Measurements from ENCODE around the gene MICAL2. TPM values are rescaled to one million over a fixed set of nuclear protein-coding genes. Genes with fewer than 3 reads are reported as not detected.

MICAL2 gene
- total RNA-seq, 2 donors from 2014 or later: 151 to 231 TPM

Small RNAs within 50 kb of the gene (microRNA-seq; reads per million reads assigned to microRNA genes)
- 0 reads per million in 2 donors for gene MIR6124 (ENCODE audit: borderline microRNAs expressed in 2 of 2)

Other genes starting within 250 kb of the MICAL2 start
- gene DKK3, start 102.0 kb upstream of the MICAL2 start, total RNA-seq: 100 to 1,000 TPM; 117 to 138 TPM

All from posterior vena cava (tissue), 2 donors.